Fibroblast of villous mesenchyme (primary cell): Measurements from ENCODE around the gene EMC10. TPM values are rescaled to one million over a fixed set of nuclear protein-coding genes. Genes with fewer than 3 reads are reported as not detected.

Experiments used
- DNase-seq: peaks from one replicate; pipeline ENCODE4 v3.0.0-alpha.2; 2010; ENCODE audit warnings: low read depth
- H3K4me3 ChIP-seq: 2 replicates; pipeline ENCODE4 v1.5.1; 2011; ENCODE audit warnings: low read depth, mild to moderate bottlenecking, low read length
- total RNA-seq: library from RNA; depleted of rRNA; stranded (reverse); fragments of >200 nt; gene quantifications from 2 replicates; pipeline ENCODE4 v1.2.3, GENCODE V29; 2012
- TF ChIP-seq, protein P1 (sequence below): IDR thresholded peaks from 2 replicates; pipeline ENCODE4 v1.5.1; 2012; ENCODE audit warnings: low read depth, mild to moderate bottlenecking, low read length; ENCODE audit not compliant: insufficient read depth

EMC10 gene
- total RNA-seq, 1 donor = 40.6 TPM

DNA sequence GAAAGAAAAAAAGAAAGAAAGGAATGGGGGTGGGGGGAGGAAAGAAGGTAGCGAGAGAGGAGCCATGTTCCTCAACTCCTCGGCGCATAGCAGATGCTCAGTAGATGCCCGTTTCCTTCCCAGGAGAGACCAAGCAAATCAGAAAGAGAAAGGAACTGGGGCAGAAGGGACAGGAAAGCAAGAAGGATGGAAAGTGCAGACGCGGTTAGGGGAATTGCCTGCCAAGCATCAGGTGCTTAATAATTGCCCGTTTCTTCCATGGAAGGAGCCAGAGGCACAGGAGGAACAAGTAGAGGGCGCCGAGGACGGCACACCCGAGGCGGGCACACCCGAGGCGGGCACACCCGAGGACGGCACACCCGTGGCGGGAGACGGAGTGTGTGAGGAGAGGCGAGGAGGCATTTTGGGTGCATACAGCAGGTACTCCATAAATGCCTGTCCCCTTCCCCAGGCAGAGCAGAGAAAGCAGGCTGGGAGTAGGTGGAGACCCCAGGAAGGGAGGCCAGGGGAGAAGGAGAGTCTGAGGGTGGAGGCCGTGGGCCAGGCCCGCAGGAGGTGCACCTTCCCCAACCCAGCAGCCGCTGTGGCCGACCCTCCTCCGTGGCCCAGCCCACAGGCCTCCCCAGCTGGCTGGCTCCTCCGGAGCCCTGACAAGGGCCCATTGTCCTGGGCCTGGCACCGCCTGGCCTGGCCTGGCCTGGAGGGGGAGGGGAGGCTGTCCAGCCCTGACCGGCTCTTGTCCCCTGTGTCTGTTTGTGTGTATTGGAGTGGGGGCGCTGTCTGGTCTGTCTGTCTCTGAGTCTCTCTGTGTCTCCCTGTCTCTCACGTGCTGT, 20.1 kb downstream of the EMC10 start:
- TF ChIP-seq, protein P1, sequence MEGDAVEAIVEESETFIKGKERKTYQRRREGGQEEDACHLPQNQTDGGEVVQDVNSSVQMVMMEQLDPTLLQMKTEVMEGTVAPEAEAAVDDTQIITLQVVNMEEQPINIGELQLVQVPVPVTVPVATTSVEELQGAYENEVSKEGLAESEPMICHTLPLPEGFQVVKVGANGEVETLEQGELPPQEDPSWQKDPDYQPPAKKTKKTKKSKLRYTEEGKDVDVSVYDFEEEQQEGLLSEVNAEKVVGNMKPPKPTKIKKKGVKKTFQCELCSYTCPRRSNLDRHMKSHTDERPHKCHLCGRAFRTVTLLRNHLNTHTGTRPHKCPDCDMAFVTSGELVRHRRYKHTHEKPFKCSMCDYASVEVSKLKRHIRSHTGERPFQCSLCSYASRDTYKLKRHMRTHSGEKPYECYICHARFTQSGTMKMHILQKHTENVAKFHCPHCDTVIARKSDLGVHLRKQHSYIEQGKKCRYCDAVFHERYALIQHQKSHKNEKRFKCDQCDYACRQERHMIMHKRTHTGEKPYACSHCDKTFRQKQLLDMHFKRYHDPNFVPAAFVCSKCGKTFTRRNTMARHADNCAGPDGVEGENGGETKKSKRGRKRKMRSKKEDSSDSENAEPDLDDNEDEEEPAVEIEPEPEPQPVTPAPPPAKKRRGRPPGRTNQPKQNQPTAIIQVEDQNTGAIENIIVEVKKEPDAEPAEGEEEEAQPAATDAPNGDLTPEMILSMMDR = no peak
- no peak overlapping the region for H3K4me3 ChIP-seq
- DNase-seq = no peak

DNA sequence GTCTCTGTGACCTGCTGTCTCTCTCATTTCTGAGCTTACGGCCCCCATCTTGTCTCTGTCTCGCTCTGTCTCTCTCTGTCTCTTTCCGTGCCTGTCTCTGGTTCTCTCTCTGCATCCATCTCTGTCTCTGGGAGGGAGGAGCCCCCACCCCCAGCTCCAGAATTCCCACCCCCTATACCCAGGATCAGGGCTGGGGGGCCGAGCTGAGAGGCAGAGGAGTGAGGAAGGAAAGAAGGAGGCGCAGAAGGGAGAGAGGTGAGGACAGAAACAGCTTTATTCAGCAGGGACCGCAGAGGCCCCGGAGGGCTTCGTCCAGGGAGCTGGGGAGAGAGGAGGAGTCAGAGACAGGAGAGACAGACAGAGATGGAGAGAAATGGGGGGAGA, 20.7 kb downstream of the EMC10 start:
- TF ChIP-seq, protein P1 = no peak
- no peak for DNase-seq
- no peak overlapping the region for H3K4me3 ChIP-seq

DNA sequence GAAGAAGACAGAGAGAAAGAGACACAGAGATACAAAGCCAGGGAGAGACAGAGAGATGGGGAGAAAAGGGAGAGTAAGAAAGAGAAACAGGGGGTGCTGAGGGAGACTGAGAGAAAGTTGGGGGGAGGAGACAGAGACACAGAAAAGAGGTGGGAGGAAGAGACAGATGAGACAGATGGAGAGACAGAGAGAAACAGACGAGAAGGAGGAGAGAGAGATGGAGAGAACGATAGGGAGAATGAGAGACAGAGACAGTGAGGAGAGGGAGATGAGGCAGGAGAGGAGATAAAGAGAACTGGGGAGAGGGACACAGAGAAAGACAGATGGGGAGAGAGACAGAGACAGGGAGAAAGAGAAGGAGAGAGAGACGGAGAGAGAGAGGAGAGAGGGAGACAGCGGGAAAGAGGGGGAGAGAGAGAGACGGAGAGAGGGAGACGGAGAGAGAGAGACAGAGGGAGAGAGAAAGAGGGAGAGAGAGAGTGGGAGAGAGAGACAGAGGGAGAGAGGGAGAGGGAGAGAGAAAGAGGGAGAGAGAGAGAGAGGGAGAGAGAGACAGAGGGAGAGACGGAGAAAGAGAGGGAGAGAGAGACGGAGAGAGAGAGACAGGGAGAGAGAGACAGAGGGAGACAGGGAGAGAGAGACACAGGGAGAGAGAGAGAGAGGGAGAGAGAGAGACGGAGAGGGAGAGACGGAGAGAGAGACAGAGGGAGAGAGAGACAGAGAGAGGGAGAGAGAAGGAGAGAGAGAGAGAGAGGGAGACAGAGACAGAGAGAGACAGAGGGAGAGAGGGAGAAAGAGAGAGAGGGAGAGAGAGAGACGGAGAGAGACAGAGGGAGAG, 22.1 kb downstream of the EMC10 start:
- TF ChIP-seq, protein P1 = no peak
- no peak for DNase-seq
- H3K4me3 ChIP-seq = no peak overlapping the region

DNA sequence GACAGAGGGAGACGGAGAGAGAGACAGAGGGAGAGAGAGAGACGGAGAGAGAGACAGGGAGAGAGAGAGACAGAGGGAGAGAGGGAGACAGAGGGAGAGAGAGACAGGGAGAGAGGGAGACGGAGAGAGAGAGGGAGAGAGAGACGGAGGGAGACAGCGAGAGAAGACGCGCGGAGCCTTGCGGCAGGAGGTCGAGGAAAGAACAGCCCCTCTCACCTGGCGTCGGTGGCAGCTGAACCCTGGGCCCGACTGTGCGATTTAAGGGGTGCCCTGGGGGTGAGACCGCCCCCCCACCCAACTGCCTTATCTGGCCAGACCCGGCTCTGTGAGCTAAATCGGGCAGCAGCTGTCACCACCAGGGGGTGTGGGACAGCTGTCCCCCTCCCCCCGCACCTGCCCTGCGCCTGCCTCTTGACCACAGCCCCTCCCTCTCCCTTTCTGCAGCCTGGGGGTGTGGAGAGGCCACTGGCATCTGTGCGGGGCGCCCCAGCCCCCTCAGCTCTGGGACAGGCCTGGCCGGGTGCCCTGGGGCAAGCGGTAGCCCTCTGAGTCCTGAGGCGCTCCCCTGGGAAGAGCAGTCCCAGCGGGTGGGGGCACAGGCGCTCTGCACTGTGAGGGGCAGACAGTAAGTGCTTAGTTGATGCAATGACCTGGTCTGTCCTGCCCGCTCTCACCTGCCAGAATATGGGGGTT, 23.9 kb downstream of the EMC10 start:
- no peak for DNase-seq
- H3K4me3 ChIP-seq = no peak overlapping the region
- TF ChIP-seq, protein P1 = peak; percentile 7

DNA sequence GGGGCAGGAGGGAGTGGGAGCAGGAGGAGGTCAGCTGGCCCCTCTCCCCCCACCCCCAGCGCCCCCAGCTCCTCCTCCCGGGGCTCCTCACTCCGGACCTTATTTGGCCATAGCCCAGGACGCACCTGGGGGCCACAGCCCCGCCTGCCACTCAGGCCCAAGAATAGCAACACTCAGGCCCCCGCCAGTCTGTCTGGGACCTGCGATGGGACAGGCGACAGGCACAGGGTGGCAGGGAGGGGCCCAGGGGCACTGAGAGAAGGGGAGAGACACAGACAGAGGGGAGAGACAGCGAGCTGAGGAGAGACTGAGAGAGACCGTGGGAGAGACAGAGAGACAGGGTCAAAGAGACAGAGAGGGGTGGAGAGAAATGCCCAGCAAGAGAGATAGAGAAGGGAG, 24.4 kb downstream of the EMC10 start:
- no peak for DNase-seq
- TF ChIP-seq, protein P1 = no peak

DNA sequence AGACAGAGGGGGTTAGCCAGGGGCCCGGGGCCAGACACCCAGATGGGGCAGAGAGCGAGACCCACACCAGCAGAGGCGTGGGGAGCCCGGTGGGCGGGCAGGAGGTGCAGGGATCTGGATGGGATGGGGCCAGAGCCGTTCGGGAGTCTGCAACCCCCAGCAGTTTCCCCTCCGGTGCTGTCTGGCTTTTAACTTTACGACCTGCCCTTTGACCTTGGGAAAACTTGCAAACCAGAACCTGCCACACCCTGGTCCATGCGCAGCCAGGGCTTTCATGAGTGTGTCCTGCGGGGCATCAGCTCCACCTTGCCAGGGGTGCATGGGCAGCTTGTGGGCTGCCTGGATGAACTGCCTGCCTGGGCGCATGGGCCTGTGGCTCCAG, 24.9 kb downstream of the EMC10 start:
- H3K4me3 ChIP-seq = no peak overlapping the region
- no peak for DNase-seq
- TF ChIP-seq, protein P1 = no peak

More for the DNA sequence above, 24.4 kb downstream of the EMC10 start:
- H3K4me3 ChIP-seq = no peak overlapping the region
